Left lung (tissue), 10 donors: ENCODE results near the gene MRPS11. TPM values are rescaled to one million over a fixed set of nuclear protein-coding genes. Genes with fewer than 3 reads are reported as not detected.

Source experiments
- ATAC-seq: fragments of 200-7000 bp; cut with Tn5 transposase; one replicate; pipeline ENCODE4 v1.9.1; 2020; ENCODE audit warnings: moderate library complexity
- DNase-seq, 4 donors: peaks; one replicate each; pipeline ENCODE4 v3.0.0-alpha.2; 2013 to 2020
- H3K27ac ChIP-seq, 2 donors: fragments of 200-600 bp; sonication (generic) in 1 of 2; one replicate each; pipeline versions ENCODE4 v1.5.0 to v1.8.0; 2020 to 2021
- H3K27me3 ChIP-seq, 2 donors: fragments of 200-600 bp; sonication (generic) in 1 of 2; one replicate each; pipeline versions ENCODE4 v1.5.0 to v1.8.0; 2020 to 2021
- H3K36me3 ChIP-seq, 2 donors: fragments of 200-600 bp; sonication (generic) in 1 of 2; one replicate each; pipeline versions ENCODE4 v1.5.0 to v1.8.0; 2020 to 2021
- H3K4me1 ChIP-seq, 2 donors: fragments of 200-600 bp; one replicate each; pipeline ENCODE4 v1.8.0; 2021
- H3K4me3 ChIP-seq, 2 donors: fragments of 200-600 bp; sonication (generic) in 1 of 2; one replicate each; pipeline versions ENCODE4 v1.5.0 to v1.8.0; 2020 to 2021; ENCODE audit warnings: mild to moderate bottlenecking in 1 of 2
- H3K9me3 ChIP-seq, 2 donors: fragments of 200-600 bp; sonication (generic) in 1 of 2; one replicate each; pipeline versions ENCODE4 v1.5.0 to v1.8.0; 2020 to 2021
- CTCF ChIP-seq, 2 donors: fragments of 200-600 bp; sonication (generic) in 1 of 2; IDR thresholded peaks; one replicate each; pipeline versions ENCODE4 v1.5.0 to v1.8.0; 2021; ENCODE audit warnings: antibody characterized with exemption in 2 of 2
- intact Hi-C, 2 donors: fragments of 100-400 bp; cut with DNase I; formaldehyde crosslinking; loops; one replicate each; pipeline versions ENCODE4 v1.11.2 to v1.14.2; 2022
- polyA plus RNA-seq, 6 donors: library from polyadenylated mRNA; unstranded; fragments of 120-200 nt; gene quantifications; one replicate each; pipeline ENCODE4 v1.2.1, GENCODE V29; 2013; ENCODE audit not compliant: insufficient read length in 6 of 6
- total RNA-seq, 2 donors: library from RNA; stranded (reverse); fragmentation: NEBNext Ultra II Directional; extraction: Animal tissue kit (Norgen Biotek cat#: 25700); gene quantifications; one replicate each; pipeline ENCODE4 v1.2.1, GENCODE V29; 2021
- donor health status: DM: no; HTN: yes; CAD: no.
- donor health status: DM: no; HTN: no; CAD: no.

Gene MRPS11
- total and polyA plus RNA-seq, 8 donors, result 35.2 to 45.9 (median 40.4) TPM

DNA sequence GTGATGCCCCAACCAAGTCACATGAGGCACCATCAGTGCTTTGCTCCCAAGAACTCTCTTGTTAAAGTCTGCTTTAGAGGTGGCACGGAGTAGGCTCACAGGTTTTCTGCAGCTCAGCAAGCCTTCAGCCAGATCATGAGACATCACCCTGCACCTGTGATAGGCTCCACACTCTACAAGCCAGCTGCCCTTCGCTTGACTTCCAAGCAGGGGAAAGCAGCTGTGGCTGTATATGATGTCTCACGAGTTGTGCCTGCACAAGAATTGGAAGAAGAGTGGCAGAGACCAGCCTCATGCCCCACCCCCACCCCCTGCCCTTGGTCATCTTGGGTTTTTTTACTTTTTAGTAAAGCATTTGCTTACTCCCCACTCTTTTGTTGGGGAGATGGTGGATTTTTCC is 22.5 kb downstream of the MRPS11 start:
- Histone ChIP-seq H3K9me3 (no peaks in the 10 kb centered on the region), H3K4me1 (no peaks in the 10 kb centered on the region), H3K27ac (no peak overlapping the region), H3K36me3 (no peaks in the 10 kb centered on the region), H3K27me3 (no peaks in the 10 kb centered on the region), H3K4me3 (no peak overlapping the region)
- ATAC-seq (no peak), DNase-seq (no peak)
- TF ChIP-seq CTCF (IDR thresholded peaks at IDR 0.05), result no peak
- intact Hi-C loops, result no loop called here

- TF ChIP-seq CTCF (IDR thresholded peaks at IDR 0.05), result no peak
- H3K4me1 ChIP-seq, result no peaks in the 10 kb centered on the region
- no peak overlapping the region for H3K27ac ChIP-seq
- no peak overlapping the region for H3K4me3 ChIP-seq
- intact Hi-C loops, result no loop called here
- no peaks in the 10 kb centered on the region for H3K36me3 ChIP-seq
- no peaks in the 10 kb centered on the region for H3K9me3 ChIP-seq
- no peaks in the 10 kb centered on the region for H3K27me3 ChIP-seq
- ATAC-seq (no peak), DNase-seq (no peak)
These were observed 23.6 kb downstream of the MRPS11 start for GRCh38 chr15:88491158-88491557.

DNA sequence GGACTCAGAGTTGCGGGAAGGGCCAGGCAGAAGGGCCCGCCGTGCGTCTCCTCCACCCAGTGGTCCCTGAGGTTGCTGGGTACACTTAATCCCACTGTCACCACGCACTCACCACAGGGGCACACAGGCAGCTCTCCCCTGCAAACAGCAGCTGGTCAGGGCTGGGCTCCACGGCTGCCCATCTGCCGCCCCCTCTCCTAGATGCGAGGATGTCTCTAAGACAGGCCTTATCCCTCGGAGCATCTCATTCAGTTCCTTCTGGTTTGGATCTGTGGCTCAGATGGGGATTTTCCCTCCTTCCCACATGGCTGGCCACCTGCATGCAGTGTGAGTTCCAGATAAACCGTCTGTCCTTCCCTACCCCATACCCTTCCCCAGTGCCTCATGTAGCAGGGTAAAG is 26.3 kb downstream of the MRPS11 start:
- TF ChIP-seq CTCF (IDR thresholded peaks at IDR 0.05), result no peak
- no peak overlapping the region for H3K4me3 ChIP-seq
- H3K4me1 ChIP-seq, result no peaks in the 10 kb centered on the region
- no peak for DNase-seq
- intact Hi-C loops, result no loop called here
- ATAC-seq, result no peak
- no peak overlapping the region for H3K27ac ChIP-seq
- H3K27me3 ChIP-seq, result no peaks in the 10 kb centered on the region
- H3K9me3 ChIP-seq, result no peaks in the 10 kb centered on the region
- no peaks in the 10 kb centered on the region for H3K36me3 ChIP-seq

GRCh38 chr15:88497109-88497765 is 29.7 kb downstream of the MRPS11 start:
- Histone ChIP-seq H3K27me3 (no peaks in the 10 kb centered on the region), H3K4me3 (no peak overlapping the region), H3K27ac (no peak overlapping the region), H3K36me3 (no peaks in the 10 kb centered on the region), H3K4me1 (no peaks in the 10 kb centered on the region), H3K9me3 (no peaks in the 10 kb centered on the region)
- TF ChIP-seq CTCF (IDR thresholded peaks at IDR 0.05), result no peak
- intact Hi-C loops, result no loop called here
- ATAC-seq (no peak), DNase-seq (no peak)

- ATAC-seq (no peak), DNase-seq (no peak)
- H3K36me3 ChIP-seq, result no peaks in the 10 kb centered on the region
- H3K27ac ChIP-seq, result no peak overlapping the region
- H3K9me3 ChIP-seq, result no peaks in the 10 kb centered on the region
- no peak for TF ChIP-seq CTCF (IDR thresholded peaks at IDR 0.05)
- no peaks in the 10 kb centered on the region for H3K4me1 ChIP-seq
- H3K4me3 ChIP-seq, result no peak overlapping the region
- intact Hi-C loops, result no loop called here
- no peaks in the 10 kb centered on the region for H3K27me3 ChIP-seq
These were observed 31.5 kb downstream of the MRPS11 start for GRCh38 chr15:88498996-88499395.
